GM15510 (cell line): Measurements from ENCODE around the gene FGD6.

ENCODE experiments used
- POLR2A ChIP-seq: IDR thresholded peaks from 3 replicates; pipeline ENCODE4 v1.6.1; 2011; ENCODE audit warnings: borderline replicate concordance; ENCODE audit not compliant: insufficient read length; ENCODE audit errors: extremely low read depth

The FGD6 gene

GRCh38 chr12:95131589-95132340 lies 85.5 kb downstream of the FGD6 start:
- no peak for TF ChIP-seq POLR2A

GRCh38 chr12:95130096-95130495 lies 87.2 kb downstream of the FGD6 start:
- TF ChIP-seq POLR2A = no peak

- TF ChIP-seq POLR2A = no peak
Measured at GRCh38 chr12:95129115-95129514, 88.2 kb downstream of the FGD6 start.

GRCh38 chr12:95126736-95127135 lies 90.5 kb downstream of the FGD6 start:
- TF ChIP-seq POLR2A = no peak

GRCh38 chr12:95126076-95126475 lies 91.2 kb downstream of the FGD6 start:
- no peak for TF ChIP-seq POLR2A

GRCh38 chr12:95124106-95124505 lies 93.2 kb downstream of the FGD6 start:
- no peak for TF ChIP-seq POLR2A

GRCh38 chr12:95118788-95119179 lies 98.5 kb downstream of the FGD6 start:
- no peak for TF ChIP-seq POLR2A

- no peak for TF ChIP-seq POLR2A
Measured at GRCh38 chr12:95118138-95118787, 99.0 kb downstream of the FGD6 start.

- TF ChIP-seq POLR2A = no peak
Measured at GRCh38 chr12:95117178-95117599, 100.1 kb downstream of the FGD6 start.

- TF ChIP-seq POLR2A = no peak
Measured at GRCh38 chr12:95116773-95117172, 100.5 kb downstream of the FGD6 start.

GRCh38 chr12:95116341-95116740 lies 100.9 kb downstream of the FGD6 start:
- TF ChIP-seq POLR2A = no peak

GRCh38 chr12:95115641-95116040 lies 101.6 kb downstream of the FGD6 start:
- no peak for TF ChIP-seq POLR2A

GRCh38 chr12:95114766-95115405 lies 102.4 kb downstream of the FGD6 start:
- no peak for TF ChIP-seq POLR2A

GRCh38 chr12:95107362-95107761 lies 109.9 kb downstream of the FGD6 start:
- TF ChIP-seq POLR2A = no peak

GRCh38 chr12:95105540-95105939 lies 111.7 kb downstream of the FGD6 start:
- TF ChIP-seq POLR2A = no peak
